GM18498 (cell line): ENCODE measurements around the gene ZNF625.
"Not testable (repeated sequence)": the region's sequence is repeated elsewhere in the genome, so short reads cannot be mapped to it uniquely, and the experiment has no call there.

Experiments used
- ATAC-seq: cut with Tn5 transposase; IDR thresholded peaks from one replicate; pipeline ENCODE4 v1.9.1; 2021; ENCODE audit warnings: mild to moderate bottlenecking, moderate library complexity; ENCODE audit not compliant: unreplicated experiment

The ZNF625 gene

GRCh38 chr19:12139269-12139668, 17.3 kb downstream of the ZNF625 start:
- ATAC-seq = no peak

GRCh38 chr19:12137221-12137940, 19.2 kb downstream of the ZNF625 start:
- no peak for ATAC-seq

GRCh38 chr19:12133069-12133468, 23.5 kb downstream of the ZNF625 start:
- ATAC-seq = no peak

- ATAC-seq = no peak
Measured at GRCh38 chr19:12126707-12127106, 29.8 kb downstream of the ZNF625 start.

- no peak for ATAC-seq
Measured at GRCh38 chr19:12117201-12117970, 39.1 kb downstream of the ZNF625 start.

- no peak for ATAC-seq
Measured at GRCh38 chr19:12113121-12113520, 43.4 kb downstream of the ZNF625 start.

GRCh38 chr19:12112701-12113100, 43.8 kb downstream of the ZNF625 start:
- ATAC-seq = no peak

GRCh38 chr19:12111943-12112637, 44.4 kb downstream of the ZNF625 start:
- no peak for ATAC-seq

GRCh38 chr19:12111176-12111575, 45.4 kb downstream of the ZNF625 start:
- no peak for ATAC-seq

- not testable (repeated sequence) for ATAC-seq
Measured at GRCh38 chr19:12103909-12104308, 52.6 kb downstream of the ZNF625 start.

GRCh38 chr19:12098040-12098439, 58.5 kb downstream of the ZNF625 start:
- no peak for ATAC-seq

GRCh38 chr19:12095111-12095790, 61.3 kb downstream of the ZNF625 start:
- no peak for ATAC-seq
